ENCODE measurements around the gene MEPCE. TPM values are rescaled to one million over a fixed set of nuclear protein-coding genes. Genes with fewer than 3 reads are reported as not detected.
"Not testable (repeated sequence)": the region's sequence is repeated elsewhere in the genome, so short reads cannot be mapped to it uniquely, and the experiment has no call there.

The MEPCE gene
- total RNA-seq, 1 experiment from 2014 or later = 28.4 TPM

DNA sequence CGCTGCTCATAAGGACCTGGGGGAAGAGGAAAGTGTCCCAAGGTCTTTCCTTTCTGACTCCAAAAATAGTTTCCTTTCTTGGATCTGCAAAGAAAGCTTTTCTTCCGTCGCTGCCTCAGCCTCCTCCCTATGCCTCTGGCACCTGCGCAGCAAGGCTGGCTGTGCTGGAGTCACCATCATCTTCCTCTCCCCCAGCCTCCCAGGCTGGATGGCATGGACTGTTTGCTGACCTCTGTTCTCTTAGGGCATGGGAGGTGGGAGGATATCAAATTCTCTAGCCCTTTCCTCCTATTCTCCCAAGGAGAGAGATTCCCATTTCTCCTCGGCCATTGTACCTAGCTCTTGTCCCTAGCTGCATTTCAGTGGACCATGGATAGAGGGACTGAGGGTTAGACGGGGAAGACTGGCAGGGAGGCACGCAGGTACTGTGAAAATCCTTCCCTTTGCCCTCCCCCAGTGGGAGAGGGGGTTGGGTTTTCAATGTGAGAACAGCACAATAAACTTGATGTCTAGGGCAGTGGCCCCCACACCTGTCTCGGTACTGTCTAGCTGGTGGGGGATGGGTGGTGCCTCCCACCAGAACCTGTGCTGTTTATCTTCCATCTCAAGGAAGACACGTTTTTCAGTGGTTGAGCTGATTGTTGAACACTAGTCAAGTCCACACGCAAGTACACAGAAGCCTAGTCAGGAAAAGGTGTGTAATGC, 4.1 kb downstream of the MEPCE start:
- Histone ChIP-seq H3K9ac (ENCODE audit: low read length) (peak overlapping the region; percentile 16; the same call in 1 of the 2 replicates), H3K9me3 (ENCODE audit: low read length) (no peaks in the 10 kb centered on the region), H2AFZ (ENCODE audit: low read length) (no peak overlapping the region), H3K27me3 (ENCODE audit: low read length) (no peaks in the 10 kb centered on the region), H3K36me3 (ENCODE audit: insufficient read depth, low read length) (peaks cover 17% of the 10 kb centered on the region), H3K4me3 (ENCODE audit: low read length) (no peak overlapping the region; the same call in 1 of the 2 replicates), H3K27ac (ENCODE audit: low read length) (no peak overlapping the region), H3K9me2 (replicated peaks; ENCODE audit: insufficient read depth, low read length) (no peaks in the 10 kb centered on the region), H3K79me2 (ENCODE audit: low read length) (peaks cover 37% of the 10 kb centered on the region), H4K20me1 (ENCODE audit: insufficient read depth, low read depth, low read length) (peaks cover 11% of the 10 kb centered on the region; the same call in 1 of the 2 replicates), H3K4me2 (ENCODE audit: low read depth, low read length, poor library complexity, severe bottlenecking) (peak overlapping the region; percentile 92), H3K4me1 (ENCODE audit: low read length) (peaks cover 55% of the 10 kb centered on the region)
- DNase-seq = no peak

DNA sequence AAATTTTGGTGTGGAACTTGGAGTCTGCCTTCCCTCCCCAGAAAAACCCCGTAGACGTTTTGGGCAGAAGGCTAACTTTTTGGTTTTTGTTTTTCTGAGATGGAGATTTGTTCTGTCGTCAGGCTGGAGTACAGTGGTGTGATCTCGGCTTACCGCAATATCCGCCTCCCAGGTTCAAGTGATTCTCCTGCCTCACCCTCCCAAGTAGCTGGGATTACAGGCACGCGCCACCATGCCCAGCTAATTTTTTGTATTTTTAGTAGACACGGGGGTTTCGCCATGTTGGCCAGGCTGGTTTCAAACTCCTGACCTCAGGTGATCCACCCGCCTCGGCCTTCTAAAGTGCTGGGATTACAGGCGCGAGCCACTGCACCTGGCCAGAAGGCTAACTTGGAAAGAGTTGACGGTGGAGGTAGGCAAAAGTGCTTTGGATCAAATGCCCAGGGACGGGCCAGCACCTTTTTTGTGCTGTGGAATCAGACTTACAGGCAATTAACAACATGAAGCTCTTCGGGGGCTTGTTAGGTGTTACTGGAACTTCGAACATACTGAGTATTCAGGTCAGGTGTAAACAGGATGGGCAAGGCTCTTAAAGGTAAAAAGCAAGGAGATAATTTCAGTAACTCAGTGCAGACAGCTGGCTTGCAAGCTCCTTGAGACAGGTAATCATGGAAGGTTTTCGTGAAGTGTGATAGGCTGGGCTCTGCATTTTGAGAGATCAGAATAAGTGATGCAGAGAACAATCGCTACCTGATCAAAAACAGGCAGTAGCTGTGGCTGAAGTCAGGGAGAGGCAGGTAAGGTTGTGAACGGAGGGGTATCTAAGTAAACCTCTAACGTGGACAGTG, 4.9 kb downstream of the MEPCE start:
- no peaks in the 10 kb centered on the region for H3K9me3 ChIP-seq (ENCODE audit: low read length)
- H3K9me2 ChIP-seq (replicated peaks; ENCODE audit: insufficient read depth, low read length) = no peaks in the 10 kb centered on the region
- peaks cover 17% of the 10 kb centered on the region for H3K36me3 ChIP-seq (ENCODE audit: insufficient read depth, low read length)
- peaks cover 55% of the 10 kb centered on the region for H3K4me1 ChIP-seq (ENCODE audit: low read length)
- peak overlapping the region; percentile 83 for H3K27ac ChIP-seq (ENCODE audit: low read length)
- H4K20me1 ChIP-seq (ENCODE audit: insufficient read depth, low read depth, low read length) = peaks cover 11% of the 10 kb centered on the region; the same call in 1 of the 2 replicates
- peaks cover 37% of the 10 kb centered on the region for H3K79me2 ChIP-seq (ENCODE audit: low read length)
- peak overlapping the region; percentile 95 for H3K9ac ChIP-seq (ENCODE audit: low read length)
- H3K4me3 ChIP-seq (ENCODE audit: low read length) = peak overlapping the region; percentile 90
- H2AFZ ChIP-seq (ENCODE audit: low read length) = no peak overlapping the region
- no peaks in the 10 kb centered on the region for H3K27me3 ChIP-seq (ENCODE audit: low read length)
- DNase-seq = peak; percentile 50
- peak overlapping the region; percentile 92 for H3K4me2 ChIP-seq (ENCODE audit: low read depth, low read length, poor library complexity, severe bottlenecking)

DNA sequence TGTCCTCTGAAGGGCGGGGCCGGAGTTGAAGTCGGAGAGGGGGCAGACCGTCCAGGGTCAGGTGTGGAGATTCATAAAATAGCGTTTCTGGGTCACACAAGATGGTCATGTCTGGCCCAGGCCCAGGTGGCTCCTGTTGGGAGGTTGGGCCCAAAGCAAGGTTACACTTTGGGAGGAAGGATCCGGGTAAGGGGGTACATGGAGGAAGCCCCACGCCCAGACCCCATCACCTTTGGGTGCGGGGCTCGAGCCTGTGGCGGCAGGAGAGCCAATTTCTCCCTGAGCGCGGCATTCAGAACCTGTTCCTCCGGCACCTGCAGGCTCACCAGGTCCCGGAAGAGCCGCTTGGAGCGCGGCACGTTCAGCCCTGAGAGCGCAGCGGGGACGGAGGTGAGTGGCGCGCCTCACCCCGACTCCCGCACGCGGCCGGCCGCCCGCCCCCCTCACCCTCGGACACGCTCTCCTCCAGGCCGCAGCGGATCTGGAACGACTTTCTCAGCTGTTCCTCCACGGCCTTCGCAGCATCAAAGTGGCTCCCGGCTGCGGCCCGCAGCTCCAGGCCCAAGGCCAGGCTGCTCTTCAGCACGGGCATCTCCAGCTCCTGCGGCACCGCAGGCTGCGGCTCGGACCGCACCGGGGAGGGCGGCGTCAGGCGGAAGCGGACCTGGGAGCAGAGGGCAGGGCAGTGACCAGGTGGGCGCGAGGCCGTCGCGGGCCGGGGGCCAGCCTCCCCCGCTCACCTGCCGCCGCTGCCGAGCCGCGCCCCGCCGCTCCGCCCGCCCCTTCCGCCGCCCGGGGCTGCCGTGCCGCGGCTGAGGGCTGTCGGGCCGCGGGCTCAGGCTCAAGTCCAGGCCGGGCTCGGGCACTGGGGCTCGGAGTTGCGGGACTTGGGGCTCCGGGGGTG, 6.0 kb downstream of the MEPCE start:
- H4K20me1 ChIP-seq (ENCODE audit: insufficient read depth, low read depth, low read length) = peaks cover 9% of the 10 kb centered on the region; the same call in 1 of the 2 replicates
- H3K4me2 ChIP-seq (ENCODE audit: low read depth, low read length, poor library complexity, severe bottlenecking) = peak overlapping the region; percentile 92
- H3K79me2 ChIP-seq (ENCODE audit: low read length) = peaks cover 28% of the 10 kb centered on the region
- no peaks in the 10 kb centered on the region for H3K9me3 ChIP-seq (ENCODE audit: low read length)
- peak overlapping the region; percentile 83 for H3K27ac ChIP-seq (ENCODE audit: low read length)
- H2AFZ ChIP-seq (ENCODE audit: low read length) = no peak overlapping the region
- H3K36me3 ChIP-seq (ENCODE audit: insufficient read depth, low read length) = peaks cover 16% of the 10 kb centered on the region
- no peaks in the 10 kb centered on the region for H3K9me2 ChIP-seq (replicated peaks; ENCODE audit: insufficient read depth, low read length)
- DNase-seq = peak; percentile 83
- no peaks in the 10 kb centered on the region for H3K27me3 ChIP-seq (ENCODE audit: low read length)
- peak overlapping the region; percentile 95 for H3K9ac ChIP-seq (ENCODE audit: low read length)
- H3K4me3 ChIP-seq (ENCODE audit: low read length) = peak overlapping the region; percentile 90
- peaks cover 51% of the 10 kb centered on the region for H3K4me1 ChIP-seq (ENCODE audit: low read length)

DNA sequence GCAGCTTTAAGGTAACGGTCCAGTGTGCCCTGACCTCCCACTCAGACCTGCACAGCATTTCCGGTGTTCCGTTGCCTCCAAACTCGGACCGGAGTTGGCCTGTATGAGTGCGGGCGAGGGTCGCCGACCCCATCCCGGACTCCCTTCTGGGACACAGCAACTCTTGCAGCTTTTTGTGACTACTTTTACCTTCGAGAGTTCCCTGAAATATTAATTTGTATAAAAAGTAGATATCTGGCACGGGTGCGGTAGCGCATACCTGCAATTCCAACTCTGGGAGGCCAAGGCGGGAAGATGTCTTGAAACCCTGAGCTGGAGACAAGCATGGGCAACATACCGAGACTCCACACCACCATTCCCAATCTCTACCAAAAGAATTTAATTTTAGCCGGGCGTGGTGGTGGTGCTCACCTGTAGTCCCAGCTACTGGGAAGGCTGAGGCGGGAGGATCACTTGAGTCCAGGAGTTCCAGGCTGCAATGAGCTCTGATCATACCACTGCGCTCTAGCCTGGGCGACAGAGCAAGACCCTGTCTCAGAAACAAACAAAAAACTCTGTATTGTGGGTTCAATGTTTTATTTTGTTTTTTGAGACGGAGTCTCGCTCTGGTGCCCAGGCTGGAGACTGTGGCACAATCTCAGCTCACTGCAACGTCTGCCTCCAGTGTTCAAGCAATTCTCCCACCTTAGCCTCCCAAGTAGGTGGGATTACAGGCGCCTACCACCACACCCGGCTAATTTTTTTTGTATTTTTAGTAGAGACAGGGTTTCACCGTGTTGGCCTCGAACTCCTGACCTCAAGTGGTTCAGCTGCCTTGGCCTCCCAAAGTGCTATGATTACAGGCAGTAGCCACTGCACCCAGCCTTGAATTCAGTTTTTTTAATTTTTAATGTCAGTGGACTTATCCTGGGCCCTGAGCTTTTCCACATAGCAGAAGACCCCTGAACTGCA, 7.8 kb downstream of the MEPCE start:
- H3K79me2 ChIP-seq (ENCODE audit: low read length) = peaks cover 11% of the 10 kb centered on the region
- H3K9ac ChIP-seq (ENCODE audit: low read length) = no peak overlapping the region
- peak; percentile 31 for DNase-seq
- peaks cover under 1% of the 10 kb centered on the region; the same call in 1 of the 2 replicates for H3K36me3 ChIP-seq (ENCODE audit: insufficient read depth, low read length)
- no peaks in the 10 kb centered on the region for H3K9me2 ChIP-seq (replicated peaks; ENCODE audit: insufficient read depth, low read length)
- H2AFZ ChIP-seq (ENCODE audit: low read length) = no peak overlapping the region
- peak overlapping the region; percentile 92 for H3K4me2 ChIP-seq (ENCODE audit: low read depth, low read length, poor library complexity, severe bottlenecking)
- H3K4me1 ChIP-seq (ENCODE audit: low read length) = peaks cover 33% of the 10 kb centered on the region
- no peaks in the 10 kb centered on the region for H3K9me3 ChIP-seq (ENCODE audit: low read length)
- no peak overlapping the region for H3K27ac ChIP-seq (ENCODE audit: low read length)
- no peak overlapping the region; the same call in 1 of the 2 replicates for H3K4me3 ChIP-seq (ENCODE audit: low read length)
- no peaks in the 10 kb centered on the region for H3K27me3 ChIP-seq (ENCODE audit: low read length)
- no peaks in the 10 kb centered on the region for H4K20me1 ChIP-seq (ENCODE audit: insufficient read depth, low read depth, low read length)

DNA sequence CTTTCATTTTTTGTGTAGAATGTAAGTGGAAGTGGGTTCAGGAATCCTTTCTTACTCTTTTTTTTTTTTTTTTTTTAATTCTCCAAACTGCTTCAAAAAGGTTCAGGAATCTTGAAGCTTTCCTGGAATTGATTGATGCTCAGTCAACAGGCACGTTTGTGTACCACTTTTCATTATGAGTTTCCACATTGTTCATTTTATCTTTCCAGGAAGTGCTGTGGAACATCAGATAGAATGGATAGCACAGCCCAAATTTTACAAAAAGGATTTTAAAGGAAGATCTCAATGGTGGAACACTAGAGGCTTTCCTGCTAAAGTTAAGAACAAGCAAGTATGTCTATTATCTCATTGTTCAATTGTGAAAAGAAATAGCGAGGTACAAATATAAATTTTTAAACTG, 8.5 kb downstream of the MEPCE start:
- H4K20me1 ChIP-seq (ENCODE audit: insufficient read depth, low read depth, low read length) = no peaks in the 10 kb centered on the region
- H3K9ac ChIP-seq (ENCODE audit: low read length) = no peak overlapping the region
- H3K4me1 ChIP-seq (ENCODE audit: low read length) = peaks cover 26% of the 10 kb centered on the region
- H3K27me3 ChIP-seq (ENCODE audit: low read length) = no peaks in the 10 kb centered on the region
- no peaks in the 10 kb centered on the region for H3K36me3 ChIP-seq (ENCODE audit: insufficient read depth, low read length)
- H3K9me3 ChIP-seq (ENCODE audit: low read length) = no peaks in the 10 kb centered on the region
- H3K79me2 ChIP-seq (ENCODE audit: low read length) = peaks cover 10% of the 10 kb centered on the region
- no peak overlapping the region for H3K4me2 ChIP-seq (ENCODE audit: low read depth, low read length, poor library complexity, severe bottlenecking)
- DNase-seq = no peak
- H2AFZ ChIP-seq (ENCODE audit: low read length) = no peak overlapping the region
- H3K9me2 ChIP-seq (replicated peaks; ENCODE audit: insufficient read depth, low read length) = no peaks in the 10 kb centered on the region
- H3K27ac ChIP-seq (ENCODE audit: low read length) = no peak overlapping the region
- no peak overlapping the region for H3K4me3 ChIP-seq (ENCODE audit: low read length)

DNA sequence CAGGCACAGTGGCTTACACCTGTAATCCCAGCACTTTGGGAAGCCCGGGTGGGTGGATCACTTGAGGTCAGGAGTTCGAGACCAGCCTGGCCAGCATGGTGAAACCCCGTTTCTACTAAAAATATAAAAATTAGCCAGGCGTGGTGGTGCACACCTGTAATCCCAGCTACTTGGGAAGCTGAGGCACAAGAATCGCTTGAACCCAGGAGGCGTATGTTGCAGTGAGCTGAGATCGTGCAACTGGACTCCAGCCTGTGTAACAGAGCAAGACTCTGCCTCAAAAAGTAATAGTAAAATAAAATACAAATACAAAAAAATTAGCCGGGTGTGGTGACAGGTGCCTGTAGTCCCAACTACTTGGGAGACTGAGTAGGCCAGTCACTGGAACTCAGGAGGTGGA, 9.1 kb downstream of the MEPCE start:
- DNase-seq; H3K9ac ChIP-seq (ENCODE audit: low read length); H4K20me1 ChIP-seq (ENCODE audit: insufficient read depth, low read depth, low read length); H3K27me3 ChIP-seq (ENCODE audit: low read length); H3K79me2 ChIP-seq (ENCODE audit: low read length); H3K9me2 ChIP-seq (replicated peaks; ENCODE audit: insufficient read depth, low read length); H3K27ac ChIP-seq (ENCODE audit: low read length); H3K4me3 ChIP-seq (ENCODE audit: low read length); H3K4me2 ChIP-seq (ENCODE audit: low read depth, low read length, poor library complexity, severe bottlenecking); H3K36me3 ChIP-seq (ENCODE audit: insufficient read depth, low read length); H2AFZ ChIP-seq (ENCODE audit: low read length); H3K9me3 ChIP-seq (ENCODE audit: low read length): not testable (repeated sequence)
- H3K4me1 ChIP-seq (ENCODE audit: low read length) = peaks cover 20% of the 10 kb centered on the region

DNA sequence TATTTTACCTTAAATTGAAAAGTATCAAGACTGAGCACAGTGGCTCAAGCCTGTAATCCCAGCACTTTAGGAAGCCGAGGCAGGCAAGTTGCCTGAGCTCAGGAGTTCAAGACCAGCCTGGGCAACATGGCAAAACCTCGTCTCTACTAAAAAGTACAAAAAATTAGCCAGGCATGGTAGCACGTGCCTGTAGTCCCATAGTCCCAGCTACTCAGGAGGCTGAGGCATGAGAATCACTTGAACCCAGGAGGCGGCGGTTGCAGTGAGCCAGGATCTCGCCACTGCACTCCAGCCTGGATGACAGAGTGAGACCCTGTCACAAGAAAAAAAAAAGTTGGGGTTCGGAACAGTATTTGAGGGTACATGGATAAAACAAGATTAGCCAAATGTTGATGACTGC, 9.6 kb downstream of the MEPCE start:
- H3K9me3 ChIP-seq (ENCODE audit: low read length); DNase-seq; H3K9me2 ChIP-seq (replicated peaks; ENCODE audit: insufficient read depth, low read length); H3K79me2 ChIP-seq (ENCODE audit: low read length); H3K4me2 ChIP-seq (ENCODE audit: low read depth, low read length, poor library complexity, severe bottlenecking); H3K9ac ChIP-seq (ENCODE audit: low read length); H2AFZ ChIP-seq (ENCODE audit: low read length); H3K4me3 ChIP-seq (ENCODE audit: low read length); H3K36me3 ChIP-seq (ENCODE audit: insufficient read depth, low read length); H4K20me1 ChIP-seq (ENCODE audit: insufficient read depth, low read depth, low read length); H3K27me3 ChIP-seq (ENCODE audit: low read length); H3K27ac ChIP-seq (ENCODE audit: low read length): not testable (repeated sequence)
- H3K4me1 ChIP-seq (ENCODE audit: low read length) = peaks cover 15% of the 10 kb centered on the region
